Neural progenitor cell (in vitro differentiated cells): ENCODE measurements around the gene STRIP1. TPM values are rescaled to one million over a fixed set of nuclear protein-coding genes. Genes with fewer than 3 reads are reported as not detected.

Experiments
- DNase-seq: peaks from one replicate; pipeline ENCODE4 v3.0.0-alpha.2; 2016; ENCODE audit warnings: low spot score
- H2AFZ ChIP-seq: fragments of 200-600 bp; sonication (generic); replicated peaks from 2 replicates; pipeline ENCODE4 v1.6.1; 2016; ENCODE audit warnings: antibody characterized with exemption
- H3F3A ChIP-seq: fragments of 200-600 bp; sonication (generic); 2 replicates; pipeline ENCODE4 v1.6.1; 2016; ENCODE audit warnings: antibody characterized with exemption, low read depth
- H3K27ac ChIP-seq: fragments of 200-600 bp; sonication (generic); 2 replicates; pipeline ENCODE4 v1.5.1; 2016; ENCODE audit warnings: mild to moderate bottlenecking
- H3K27me3 ChIP-seq: fragments of 200-600 bp; sonication (generic); 2 replicates; pipeline ENCODE4 v1.6.1; 2016; ENCODE audit warnings: mild to moderate bottlenecking, moderate library complexity
- H3K36me3 ChIP-seq: fragments of 200-600 bp; sonication (generic); 2 replicates; pipeline ENCODE4 v1.5.1; 2016
- H3K4me1 ChIP-seq: fragments of 200-600 bp; sonication (generic); 2 replicates; pipeline ENCODE4 v1.6.1; 2016; ENCODE audit warnings: mixed run types
- H3K4me2 ChIP-seq: fragments of 200-600 bp; sonication (generic); 2 replicates; pipeline ENCODE4 v1.6.1; 2016
- H3K4me3 ChIP-seq: fragments of 200-600 bp; sonication (generic); 2 replicates; pipeline ENCODE4 v1.5.1; 2016
- H3K79me2 ChIP-seq: fragments of 200-600 bp; sonication (generic); 2 replicates; pipeline ENCODE4 v1.6.1; 2016; ENCODE audit warnings: low read depth
- H3K9ac ChIP-seq: fragments of 200-600 bp; sonication (generic); 2 replicates; pipeline ENCODE4 v1.6.1; 2016
- H3K9me3 ChIP-seq: fragments of 200-600 bp; sonication (generic); 2 replicates; pipeline ENCODE4 v1.5.1; 2016; ENCODE audit warnings: low read depth
- H4K20me1 ChIP-seq: fragments of 200-600 bp; sonication (generic); 2 replicates; pipeline ENCODE4 v1.6.1; 2016; ENCODE audit warnings: low read depth
- H3K27ac Mint-ChIP-seq: 3 replicates; pipeline ENCODE4 v1.8.0; 2021; ENCODE audit warnings: mixed read lengths
- H3K27me3 Mint-ChIP-seq: 2 replicates; pipeline ENCODE4 v1.8.0; 2022; ENCODE audit warnings: low read depth, mild to moderate bottlenecking, inconsistent platforms, moderate library complexity, mixed read lengths; ENCODE audit not compliant: insufficient read depth
- H3K36me3 Mint-ChIP-seq: 3 replicates; pipeline ENCODE4 v1.8.0; 2021; ENCODE audit warnings: mixed read lengths
- H3K4me1 Mint-ChIP-seq: 3 replicates; pipeline ENCODE4 v1.8.0; 2021; ENCODE audit warnings: mixed read lengths
- H3K4me3 Mint-ChIP-seq: 3 replicates; pipeline ENCODE4 v1.8.0; 2021; ENCODE audit warnings: mild to moderate bottlenecking, moderate library complexity, mixed read lengths
- H3K9me3 Mint-ChIP-seq: 3 replicates; pipeline ENCODE4 v1.8.0; 2020; ENCODE audit warnings: mixed read lengths
- EZH2 ChIP-seq: fragments of 200-600 bp; sonication (generic); IDR thresholded peaks from 2 replicates; pipeline ENCODE4 v1.6.1; 2017; ENCODE audit warnings: antibody characterized with exemption, mild to moderate bottlenecking, moderate library complexity
- EZH2phosphoT487 ChIP-seq: fragments of 200-600 bp; sonication (generic); IDR thresholded peaks from 2 replicates; pipeline ENCODE4 v1.6.1; 2017; ENCODE audit warnings: antibody characterized with exemption
- total RNA-seq: library from RNA; depleted of rRNA; stranded (reverse); fragments of >200 nt; gene quantifications from 2 replicates; pipeline ENCODE4 v1.2.3, GENCODE V29; 2015; ENCODE audit warnings: low replicate concordance
- TF ChIP-seq, protein P1 (sequence below): fragments of 200-600 bp; sonication (generic); IDR thresholded peaks from 2 replicates; pipeline ENCODE4 v1.5.1; 2017; ENCODE audit warnings: antibody characterized with exemption, mild to moderate bottlenecking

Gene STRIP1
- total RNA-seq, 1 donor from 2014 or later = 55.0 TPM

DNA sequence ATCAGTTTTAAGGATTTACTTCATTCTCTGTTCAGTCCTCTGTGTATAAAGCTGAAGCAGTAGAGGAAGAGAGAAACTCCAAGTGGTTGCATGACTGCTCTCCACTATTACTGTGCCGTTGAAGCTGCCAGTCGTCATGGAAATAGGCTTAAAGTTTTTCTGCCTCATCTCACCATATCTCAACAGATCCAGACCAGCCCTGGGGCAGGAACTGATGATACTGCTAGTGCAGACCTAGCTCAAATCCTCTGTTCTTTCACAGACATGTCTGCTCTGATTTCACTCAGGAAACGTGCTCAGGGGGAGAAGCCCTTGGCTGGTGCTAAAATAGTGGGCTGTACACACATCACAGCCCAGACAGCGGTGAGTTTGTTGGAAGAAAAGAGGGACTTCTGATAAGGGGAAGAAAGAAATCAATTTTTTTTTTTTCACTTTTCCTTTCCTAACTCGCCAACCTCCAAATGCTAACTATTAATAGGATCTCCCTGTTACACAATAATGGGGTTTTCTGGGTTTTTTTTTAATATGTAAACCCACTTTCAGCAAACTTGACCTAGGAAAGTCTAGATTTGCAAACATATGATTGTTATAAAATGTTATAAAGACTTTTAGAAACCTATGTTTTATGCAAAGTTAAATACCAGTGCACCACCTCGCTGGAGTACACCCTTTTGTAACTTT, 22.2 kb upstream of the STRIP1 start:
- H3K4me3 ChIP-seq = no peak overlapping the region
- no peak overlapping the region for H3K9ac ChIP-seq
- Mint-ChIP-seq H3K4me1 (peaks cover 1% of the 10 kb centered on the region), H3K36me3 (peaks cover 40% of the 10 kb centered on the region), H3K27ac (no peak overlapping the region), H3K9me3 (no peaks in the 10 kb centered on the region), H3K27me3 (no peaks in the 10 kb centered on the region), H3K4me3 (no peak overlapping the region)
- no peaks in the 10 kb centered on the region for H3K27me3 ChIP-seq
- H4K20me1 ChIP-seq = peaks cover 28% of the 10 kb centered on the region
- H3K4me1 ChIP-seq = peaks cover 5% of the 10 kb centered on the region
- no peak overlapping the region for H3K4me2 ChIP-seq
- no peaks in the 10 kb centered on the region for H3K9me3 ChIP-seq
- H3K79me2 ChIP-seq = peaks cover 15% of the 10 kb centered on the region
- H3K27ac ChIP-seq = no peak overlapping the region
- DNase-seq = no peak
- peaks cover 3% of the 10 kb centered on the region for H3F3A ChIP-seq
- H3K36me3 ChIP-seq = peaks cover 23% of the 10 kb centered on the region
- TF ChIP-seq, protein P1, sequence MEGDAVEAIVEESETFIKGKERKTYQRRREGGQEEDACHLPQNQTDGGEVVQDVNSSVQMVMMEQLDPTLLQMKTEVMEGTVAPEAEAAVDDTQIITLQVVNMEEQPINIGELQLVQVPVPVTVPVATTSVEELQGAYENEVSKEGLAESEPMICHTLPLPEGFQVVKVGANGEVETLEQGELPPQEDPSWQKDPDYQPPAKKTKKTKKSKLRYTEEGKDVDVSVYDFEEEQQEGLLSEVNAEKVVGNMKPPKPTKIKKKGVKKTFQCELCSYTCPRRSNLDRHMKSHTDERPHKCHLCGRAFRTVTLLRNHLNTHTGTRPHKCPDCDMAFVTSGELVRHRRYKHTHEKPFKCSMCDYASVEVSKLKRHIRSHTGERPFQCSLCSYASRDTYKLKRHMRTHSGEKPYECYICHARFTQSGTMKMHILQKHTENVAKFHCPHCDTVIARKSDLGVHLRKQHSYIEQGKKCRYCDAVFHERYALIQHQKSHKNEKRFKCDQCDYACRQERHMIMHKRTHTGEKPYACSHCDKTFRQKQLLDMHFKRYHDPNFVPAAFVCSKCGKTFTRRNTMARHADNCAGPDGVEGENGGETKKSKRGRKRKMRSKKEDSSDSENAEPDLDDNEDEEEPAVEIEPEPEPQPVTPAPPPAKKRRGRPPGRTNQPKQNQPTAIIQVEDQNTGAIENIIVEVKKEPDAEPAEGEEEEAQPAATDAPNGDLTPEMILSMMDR = no peak
- TF ChIP-seq EZH2phosphoT487 (no peak), EZH2 (no peak)
- no peak overlapping the region for H2AFZ ChIP-seq

- Histone ChIP-seq H4K20me1 (no peaks in the 10 kb centered on the region), H3K79me2 (no peaks in the 10 kb centered on the region), H3F3A (no peaks in the 10 kb centered on the region), H3K4me1 (no peaks in the 10 kb centered on the region), H3K27me3 (no peaks in the 10 kb centered on the region), H3K9me3 (no peaks in the 10 kb centered on the region), H3K36me3 (peaks cover 34% of the 10 kb centered on the region), H3K27ac (no peak overlapping the region), H3K4me3 (no peak overlapping the region), H3K4me2 (no peak overlapping the region), H3K9ac (no peak overlapping the region), H2AFZ (no peak overlapping the region)
- Mint-ChIP-seq H3K36me3 (peaks cover 42% of the 10 kb centered on the region), H3K4me3 (no peak overlapping the region), H3K27ac (no peak overlapping the region), H3K9me3 (no peaks in the 10 kb centered on the region), H3K4me1 (no peaks in the 10 kb centered on the region), H3K27me3 (no peaks in the 10 kb centered on the region)
- DNase-seq = no peak
- TF ChIP-seq, protein P1 = no peak
- TF ChIP-seq EZH2 (no peak), EZH2phosphoT487 (no peak)
These were observed 16.6 kb upstream of the STRIP1 start for GRCh38 chr1:110017792-110018191.

- no peaks in the 10 kb centered on the region for H3K27me3 ChIP-seq
- no peak for TF ChIP-seq EZH2
- no peak for TF ChIP-seq EZH2phosphoT487
- TF ChIP-seq, protein P1 = no peak
- H3K4me3 ChIP-seq = no peak overlapping the region
- no peaks in the 10 kb centered on the region for H3F3A ChIP-seq
- no peaks in the 10 kb centered on the region for H3K27me3 Mint-ChIP-seq
- no peak overlapping the region for H3K27ac ChIP-seq
- H3K9me3 ChIP-seq = no peaks in the 10 kb centered on the region
- peaks cover 30% of the 10 kb centered on the region for H3K36me3 ChIP-seq
- no peaks in the 10 kb centered on the region for H3K4me1 ChIP-seq
- no peak overlapping the region for H3K9ac ChIP-seq
- DNase-seq = no peak
- no peak overlapping the region for H2AFZ ChIP-seq
- H4K20me1 ChIP-seq = no peaks in the 10 kb centered on the region
- H3K4me2 ChIP-seq = no peak overlapping the region
- no peak overlapping the region for H3K27ac Mint-ChIP-seq
- H3K9me3 Mint-ChIP-seq = no peaks in the 10 kb centered on the region
- no peak overlapping the region for H3K4me3 Mint-ChIP-seq
- no peaks in the 10 kb centered on the region for H3K4me1 Mint-ChIP-seq
- no peaks in the 10 kb centered on the region for H3K79me2 ChIP-seq
- H3K36me3 Mint-ChIP-seq = peaks cover 44% of the 10 kb centered on the region
These were observed 16.0 kb upstream of the STRIP1 start for GRCh38 chr1:110018396-110018795.
